Stimulated activated CD8-positive, alpha-beta memory T cell treated with anti-CD3 and anti-CD28 coated beads, Interleukin-7, amount 100 ng/mL, for 4 hours (primary cell): Measurements from ENCODE around the gene RARS1.
"Not testable (repeated sequence)": the region's sequence is repeated elsewhere in the genome, so short reads cannot be mapped to it uniquely, and the experiment has no call there.

Source experiments
- DNase-seq, 2 donors: peaks; one replicate each; pipeline ENCODE4 v3.0.0-alpha.2; 2020; ENCODE audit warnings: low read depth in 2 of 2

Gene RARS1

GRCh38 chr5:168481330-168481788 lies 4.9 kb upstream of the RARS1 start:
- no peak for DNase-seq

GRCh38 chr5:168482361-168482760 lies 3.9 kb upstream of the RARS1 start:
- DNase-seq, result no peak

GRCh38 chr5:168489059-168489458 lies 2.8 kb downstream of the RARS1 start:
- DNase-seq, result no peak

DNA sequence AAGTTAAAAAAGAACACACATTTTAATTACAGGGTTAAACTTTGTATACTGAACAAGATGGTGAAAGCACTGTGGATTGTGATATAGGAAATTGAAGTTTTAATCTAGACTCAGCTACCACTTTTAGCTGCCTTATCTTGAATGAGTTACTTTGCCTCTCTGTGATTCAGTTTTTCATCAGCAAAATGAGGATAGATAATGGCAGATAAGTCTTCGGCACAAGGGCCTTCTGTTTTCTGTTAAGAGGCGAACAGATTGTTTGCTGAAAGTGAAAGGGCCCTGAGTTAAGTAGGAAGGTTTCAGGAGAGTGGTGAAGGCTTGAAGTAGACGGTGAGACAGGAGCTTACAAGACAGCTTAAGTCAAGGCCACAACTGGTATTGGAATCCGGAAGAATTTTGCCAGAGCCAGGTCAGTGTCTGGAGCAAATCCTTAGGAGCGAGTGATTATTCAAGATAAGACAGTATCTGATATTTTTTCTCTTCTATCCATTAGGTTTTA lies 7.8 kb downstream of the RARS1 start:
- no peak for DNase-seq

DNA sequence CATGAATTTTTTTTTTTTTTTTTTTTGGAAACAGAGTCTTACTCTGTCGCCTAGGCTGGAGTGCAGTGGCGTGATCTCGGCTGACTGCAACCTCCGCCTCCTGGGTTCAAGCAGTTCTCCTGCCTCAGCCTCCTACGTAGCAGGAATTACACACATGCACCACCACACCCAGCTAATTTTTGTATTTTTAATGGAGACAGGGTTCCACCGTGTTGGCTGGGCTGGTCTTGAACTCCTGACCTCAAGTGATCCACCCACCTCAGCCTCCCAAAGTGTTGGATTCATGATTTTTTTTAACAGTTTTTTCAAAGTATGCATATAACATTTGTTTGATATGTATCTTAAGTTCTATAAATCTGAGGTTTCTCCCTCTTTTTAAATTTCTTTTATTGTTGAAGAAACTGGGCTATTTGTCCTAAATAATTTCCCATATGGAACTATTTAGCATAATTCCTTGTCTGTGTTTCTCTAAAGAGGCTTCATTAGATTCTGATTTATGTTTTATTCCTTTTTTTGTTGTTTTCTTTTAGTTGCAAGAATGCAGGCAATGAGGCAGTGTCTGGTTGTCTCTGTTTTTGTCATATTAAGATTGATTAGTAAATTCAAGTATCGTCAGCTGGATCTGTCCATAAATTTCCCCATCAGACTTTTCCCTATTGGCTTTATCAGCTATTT lies 16.4 kb downstream of the RARS1 start:
- no peak for DNase-seq

- no peak for DNase-seq
Measured at GRCh38 chr5:168513861-168514428, 27.7 kb downstream of the RARS1 start.

GRCh38 chr5:168525856-168526255 lies 39.6 kb downstream of the RARS1 start:
- no peak for DNase-seq

DNA sequence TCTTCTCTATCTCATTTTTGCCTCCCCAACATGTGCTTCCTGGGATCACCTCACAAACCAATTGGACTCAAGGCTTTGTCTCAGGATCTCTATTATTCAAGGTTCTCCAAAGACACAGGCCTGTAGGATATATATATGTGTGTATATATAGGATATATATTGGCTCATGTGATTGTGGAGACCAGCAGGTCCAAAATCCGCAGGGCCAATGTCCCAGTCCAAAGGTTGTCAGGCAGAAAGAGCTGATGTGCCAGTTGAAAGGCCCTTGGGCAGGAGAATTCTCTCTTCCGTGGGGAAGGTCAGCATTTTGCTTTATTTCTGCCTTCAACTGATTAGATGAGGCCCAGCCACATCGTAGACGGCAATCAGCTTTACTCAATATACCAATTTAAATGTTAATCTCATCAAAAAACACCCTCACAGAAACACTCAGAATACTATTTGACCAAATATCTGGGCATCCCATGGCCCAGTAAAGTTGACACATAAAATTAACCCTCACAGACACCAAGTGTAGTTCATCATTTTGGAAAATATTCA lies 41.6 kb downstream of the RARS1 start:
- no peak for DNase-seq

DNA sequence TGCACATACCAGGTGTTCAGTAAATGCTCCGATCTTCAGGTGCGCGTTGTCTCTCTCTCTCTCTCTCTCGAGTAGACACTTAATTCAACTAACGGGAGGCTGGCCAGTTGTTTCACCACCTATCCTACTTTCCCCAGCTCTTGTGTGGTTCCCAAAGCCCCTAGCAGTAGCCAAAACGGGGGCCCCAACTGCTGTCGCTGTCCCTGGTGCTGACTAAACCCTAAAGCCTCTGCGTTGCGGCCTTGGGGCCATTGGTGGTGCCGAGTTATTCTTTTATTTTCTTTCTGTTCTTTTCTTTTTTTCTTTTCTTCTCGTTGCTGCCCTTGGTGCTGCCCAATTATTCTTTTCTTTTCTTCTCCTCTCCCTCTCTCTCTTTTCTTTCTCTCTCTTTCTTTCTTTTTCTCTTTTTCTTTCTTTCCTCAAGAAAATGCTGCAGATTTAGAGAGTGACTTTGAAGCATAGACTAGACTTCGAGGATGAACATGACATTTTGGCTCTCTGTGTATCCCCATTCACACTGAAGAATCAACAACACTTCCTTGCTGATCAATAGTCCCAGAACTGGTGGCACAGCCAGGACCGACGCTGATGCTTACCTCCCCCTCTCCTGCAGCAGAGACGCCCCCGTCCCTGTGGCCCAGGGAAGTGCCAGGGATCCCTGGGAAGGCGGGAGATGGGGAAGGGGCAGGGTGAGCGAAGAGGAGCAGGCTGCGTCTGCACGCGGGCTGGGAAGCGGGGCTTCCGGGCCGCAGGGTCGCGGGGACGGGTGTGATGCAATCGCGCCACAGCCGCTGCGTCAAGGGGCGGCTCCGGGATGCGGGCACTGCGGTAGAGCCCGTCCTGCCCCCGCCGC lies 42.5 kb downstream of the RARS1 start, which contains the start of gene FBLL1:
Gene FBLL1, plus strand, starts transcription at position 785 of the 853 bp plus-strand sequence. CDS start 200 bp downstream, outside the sequence.
- DNase-seq, result peak in 1 of 2 donors; percentile 2

GRCh38 chr5:168529374-168530234 lies 43.3 kb downstream of the RARS1 start:
- DNase-seq, result no peak

- DNase-seq, result no peak
Measured at GRCh38 chr5:168530621-168531150, 44.4 kb downstream of the RARS1 start.

GRCh38 chr5:168531191-168531590 lies 44.9 kb downstream of the RARS1 start:
- DNase-seq, result no peak

GRCh38 chr5:168531987-168532864 lies 46.0 kb downstream of the RARS1 start:
- DNase-seq, result no peak

DNA sequence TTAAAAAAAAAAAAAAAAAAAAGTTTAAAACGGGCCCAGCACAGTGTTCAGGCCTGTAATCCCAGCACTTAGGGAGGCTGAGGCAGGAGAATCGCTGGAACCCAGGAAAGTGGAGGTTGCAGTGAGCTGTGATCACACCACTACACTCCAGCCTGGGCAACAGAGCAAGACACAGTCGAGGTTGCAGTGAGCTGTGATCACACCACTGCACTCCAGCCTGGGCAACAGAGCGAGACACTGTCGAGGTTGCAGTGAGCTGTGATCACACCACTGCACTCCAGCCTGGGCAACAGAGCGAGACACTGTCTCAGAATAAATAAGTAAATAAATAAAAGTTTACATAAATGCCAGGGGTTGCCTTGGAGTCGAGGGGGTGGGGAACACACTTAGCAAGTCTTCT lies 48.1 kb downstream of the RARS1 start:
- DNase-seq, result not testable (repeated sequence)

- DNase-seq, result no peak
Measured at GRCh38 chr5:168537176-168537575, 50.9 kb downstream of the RARS1 start.

GRCh38 chr5:168549554-168549953 lies 63.3 kb downstream of the RARS1 start:
- no peak for DNase-seq

GRCh38 chr5:168550656-168551055 lies 64.4 kb downstream of the RARS1 start:
- no peak for DNase-seq

GRCh38 chr5:168552146-168552545 lies 65.9 kb downstream of the RARS1 start:
- DNase-seq, result no peak

- no peak for DNase-seq
Measured at GRCh38 chr5:168553377-168554130, 67.3 kb downstream of the RARS1 start.
